ENCODE measurements around the gene CALR. TPM values are rescaled to one million over a fixed set of nuclear protein-coding genes. Genes with fewer than 3 reads are reported as not detected.
A peak's percentile ranks its signal among the peaks of the same experiment; 100 is the strongest.

The CALR gene
- total and polyA plus RNA-seq, 9 of the 15 experiments (the other 6 are each of a cell fraction or from before 2014, with no cell fraction given) = 126 to 811 (median 642) TPM

DNA sequence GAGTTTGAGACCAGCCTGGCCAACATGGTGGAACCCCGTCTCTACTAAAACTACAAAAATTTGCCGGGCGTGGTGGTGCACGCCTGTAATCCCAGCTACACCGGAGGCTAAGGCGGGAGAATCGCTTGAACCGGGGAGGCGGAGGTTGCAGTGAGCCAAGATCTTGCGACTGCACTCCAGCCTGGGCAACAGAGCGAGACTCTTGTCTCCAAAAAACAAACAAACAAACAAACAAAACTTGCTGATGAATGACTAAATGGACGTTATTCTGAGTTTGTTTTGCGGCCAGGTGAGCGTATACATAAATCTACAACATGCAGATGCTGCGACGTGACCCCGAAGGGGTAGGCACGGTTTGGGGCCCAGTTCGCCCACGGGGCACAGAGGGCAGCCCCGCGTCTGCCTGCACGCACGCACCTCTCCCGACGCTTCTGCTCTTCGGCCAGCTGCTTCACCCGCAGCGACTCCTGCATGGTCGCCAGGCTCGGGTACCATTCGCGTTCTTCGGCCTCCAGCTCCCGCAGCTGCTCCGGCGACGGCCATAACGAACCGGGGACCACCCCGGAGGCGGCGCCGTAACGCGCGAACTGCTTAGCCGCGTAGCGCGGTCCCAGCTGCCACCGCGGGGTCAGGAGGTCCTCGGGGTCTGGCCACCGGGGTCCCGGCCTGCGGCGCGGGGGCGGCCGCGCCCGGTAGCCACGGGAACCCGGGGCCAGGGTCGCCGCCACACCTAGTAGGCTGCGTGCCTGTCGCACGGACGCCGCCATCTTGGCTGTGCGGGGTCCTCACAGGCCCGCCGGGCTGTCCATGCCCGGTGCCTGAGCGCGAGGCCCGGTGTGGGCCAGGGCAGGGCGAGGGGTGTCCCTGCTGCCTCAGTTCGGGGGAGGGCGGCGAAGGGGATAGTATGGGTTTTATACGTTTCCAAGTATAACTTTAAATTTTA, 18.3 kb downstream of the CALR start, which contains the start of gene GADD45GIP1 (continued):
- peak; percentile 92; the same call in 1 of the 2 replicates for TF ChIP-seq ARID4B (CRISPR knock-in tag; IDR thresholded peaks at IDR 0.05)
- TF ChIP-seq, protein P1, sequence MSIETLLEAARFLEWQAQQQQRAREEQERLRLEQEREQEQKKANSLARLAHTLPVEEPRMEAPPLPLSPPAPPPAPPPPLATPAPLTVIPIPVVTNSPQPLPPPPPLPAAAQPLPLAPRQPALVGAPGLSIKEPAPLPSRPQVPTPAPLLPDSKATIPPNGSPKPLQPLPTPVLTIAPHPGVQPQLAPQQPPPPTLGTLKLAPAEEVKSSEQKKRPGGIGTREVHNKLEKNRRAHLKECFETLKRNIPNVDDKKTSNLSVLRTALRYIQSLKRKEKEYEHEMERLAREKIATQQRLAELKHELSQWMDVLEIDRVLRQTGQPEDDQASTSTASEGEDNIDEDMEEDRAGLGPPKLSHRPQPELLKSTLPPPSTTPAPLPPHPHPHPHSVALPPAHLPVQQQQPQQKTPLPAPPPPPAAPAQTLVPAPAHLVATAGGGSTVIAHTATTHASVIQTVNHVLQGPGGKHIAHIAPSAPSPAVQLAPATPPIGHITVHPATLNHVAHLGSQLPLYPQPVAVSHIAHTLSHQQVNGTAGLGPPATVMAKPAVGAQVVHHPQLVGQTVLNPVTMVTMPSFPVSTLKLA (conservative IDR thresholded peaks at IDR 0.05) = peak; percentile 28 to 83; a peak in 2 of 4 replicates
- peak; percentile 75; the same call in 1 of the 2 replicates for TF ChIP-seq HNRNPL (IDR thresholded peaks at IDR 0.05; ENCODE audit: low read depth, low read length)
- no peak for TF ChIP-seq MTF1 (CRISPR knock-in tag; IDR thresholded peaks at IDR 0.05; ENCODE audit: borderline replicate concordance)
- TF ChIP-seq PYGO2 (tag; IDR thresholded peaks at IDR 0.05) = no peak
- no peak for TF ChIP-seq PCBP1 (IDR thresholded peaks at IDR 0.05; ENCODE audit: low read depth, low read length, poor library complexity, severe bottlenecking)
- peak; percentile 73 for TF ChIP-seq CXXC5 (CRISPR knock-in tag; IDR thresholded peaks at IDR 0.05)
- TF ChIP-seq GABPB1 (CRISPR knock-in tag; IDR thresholded peaks at IDR 0.05) = peak; percentile 65; the same call in 1 of the 2 replicates
- peak; percentile 96 for TF ChIP-seq RBFOX2 (IDR thresholded peaks at IDR 0.05; ENCODE audit: low read depth, low read length)
- TF ChIP-seq ZBTB2 (IDR thresholded peaks at IDR 0.05) = no peak
- TF ChIP-seq RBBP5 (IDR thresholded peaks at IDR 0.05; ENCODE audit: borderline replicate concordance, insufficient read depth, low read length, poor library complexity, severe bottlenecking) = peak; percentile 97
- TF ChIP-seq NCOA2 (IDR thresholded peaks at IDR 0.05; ENCODE audit: partially characterized antibody in 2 of 2) = peak in 1 of 2 experiments; percentile 94
- TF ChIP-seq, protein P2, sequence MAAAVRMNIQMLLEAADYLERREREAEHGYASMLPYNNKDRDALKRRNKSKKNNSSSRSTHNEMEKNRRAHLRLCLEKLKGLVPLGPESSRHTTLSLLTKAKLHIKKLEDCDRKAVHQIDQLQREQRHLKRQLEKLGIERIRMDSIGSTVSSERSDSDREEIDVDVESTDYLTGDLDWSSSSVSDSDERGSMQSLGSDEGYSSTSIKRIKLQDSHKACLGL (CRISPR knock-in tag; IDR thresholded peaks at IDR 0.05; ENCODE audit: borderline replicate concordance, poor library complexity, severe bottlenecking) = peak; percentile 96
- TF ChIP-seq THAP12 (CRISPR knock-in tag; IDR thresholded peaks at IDR 0.05) = peak; percentile 59
